SJSA1 (cell line): ENCODE measurements around the gene ZNF584. TPM values are rescaled to one million over a fixed set of nuclear protein-coding genes. Genes with fewer than 3 reads are reported as not detected.
A peak's percentile ranks its signal among the peaks of the same experiment; 100 is the strongest.

Experiments used
- DNase-seq, 2 experiments: peaks; one replicate each; pipeline ENCODE4 v3.0.0-alpha.2; 2015 to 2020; ENCODE audit warnings: low spot score in 2 of 2, low read depth in 1 of 2
- H3K27ac ChIP-seq: fragments of 250-450 bp; sonication (Bioruptor Pico); 2 replicates; pipeline ENCODE4 v1.5.1; 2020; ENCODE audit warnings: mild to moderate bottlenecking, moderate library complexity
- H3K27me3 ChIP-seq: fragments of 250-450 bp; sonication (Bioruptor Pico); replicated peaks from 2 replicates; pipeline ENCODE4 v1.5.1; 2020; ENCODE audit warnings: mild to moderate bottlenecking, moderate library complexity
- H3K36me3 ChIP-seq: fragments of 250-450 bp; sonication (Bioruptor Pico); 2 replicates; pipeline ENCODE4 v1.5.1; 2020; ENCODE audit warnings: mild to moderate bottlenecking
- H3K4me1 ChIP-seq: fragments of 250-450 bp; sonication (Bioruptor Pico); replicated peaks from 2 replicates; pipeline ENCODE4 v1.6.1; 2021; ENCODE audit warnings: mild to moderate bottlenecking
- H3K4me3 ChIP-seq: fragments of 250-450 bp; sonication (Bioruptor Pico); 2 replicates; pipeline ENCODE4 v1.5.1; 2020; ENCODE audit warnings: mild to moderate bottlenecking
- H3K9me3 ChIP-seq: fragments of 250-450 bp; sonication (Bioruptor Pico); replicated peaks from 2 replicates; pipeline ENCODE4 v1.5.1; 2020; ENCODE audit warnings: mild to moderate bottlenecking
- total RNA-seq: library from RNA; depleted of rRNA; stranded (reverse); fragments of >200 nt; shearing (Covaris generic); gene quantifications from 2 replicates; pipeline ENCODE4 v1.2.3, GENCODE V29; 2014; rRNA removed

The ZNF584 gene
- total RNA-seq, 1 experiment from 2014 or later: 13.5 TPM

DNA sequence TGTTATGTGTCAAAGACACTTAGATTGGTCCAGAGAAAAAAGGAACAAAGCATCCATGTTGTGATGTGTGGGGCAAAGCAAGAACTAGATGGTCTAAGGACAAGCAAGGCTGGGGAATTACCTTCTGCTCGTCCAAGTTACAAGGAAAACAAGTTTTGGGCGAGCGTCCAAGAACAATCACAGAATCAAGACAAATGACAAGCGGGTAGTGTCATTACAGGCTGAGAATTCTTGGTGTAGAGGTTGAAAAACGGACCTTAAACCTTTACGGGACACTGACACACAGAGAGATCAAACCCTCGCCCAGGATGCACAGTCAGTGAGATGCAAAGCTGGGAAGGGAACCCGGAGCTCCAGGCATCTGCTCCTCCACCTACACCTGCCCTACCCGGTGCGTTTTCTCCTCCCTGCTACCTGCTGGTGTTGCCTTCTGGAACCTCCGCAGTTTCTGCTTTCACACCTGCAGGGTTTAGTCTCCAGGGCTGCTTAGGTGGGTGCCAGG is 42.5 kb downstream of the ZNF584 start:
- peak in 1 of 2 experiments; percentile 9 for DNase-seq

DNA sequence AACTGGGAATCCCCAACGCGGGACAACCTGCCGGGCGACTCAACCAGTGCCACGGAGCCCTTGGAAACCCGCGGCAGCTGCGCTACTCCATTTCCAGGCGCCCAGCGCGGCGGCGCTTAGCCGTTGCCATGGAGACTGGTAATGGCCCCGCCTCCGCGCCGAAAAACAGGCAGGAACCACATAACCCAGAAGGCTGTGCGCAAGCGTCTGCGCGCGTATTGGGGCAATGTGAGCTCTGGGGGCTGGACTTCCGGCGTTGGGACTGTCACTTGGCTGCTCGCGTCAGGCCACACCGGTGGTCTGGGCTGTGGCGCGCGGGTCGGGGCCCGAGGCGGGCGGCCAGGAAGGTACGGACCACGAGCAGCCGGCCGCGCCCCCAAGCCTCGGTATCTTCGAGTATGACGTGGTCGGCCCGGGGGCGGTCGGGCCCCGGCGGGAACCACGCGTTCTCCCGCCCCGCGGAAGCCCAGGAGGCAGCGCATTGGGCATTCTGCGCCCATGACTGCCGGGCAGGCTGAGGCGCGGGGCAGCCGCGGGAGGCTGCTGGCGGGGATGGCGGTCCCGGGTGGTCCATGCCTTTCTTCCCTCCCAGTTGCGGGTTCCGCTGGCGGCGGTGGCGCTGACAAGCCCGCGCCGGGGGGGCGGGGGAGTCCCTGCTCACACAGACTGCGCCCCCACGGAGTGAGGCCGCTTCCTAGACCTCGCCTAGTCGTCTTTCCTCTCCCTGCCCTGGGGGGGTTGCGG is 43.1 kb downstream of the ZNF584 start, which contains the start of gene ZNF324B:
TSS of gene ZNF324B (plus strand) at position 265 of the 744 bp plus-strand sequence. CDS start 2,080 bp downstream, outside the sequence.
- Histone ChIP-seq H3K27me3 (no peaks in the 10 kb centered on the region), H3K27ac (peak within 1 kb of the TSS; percentile 65), H3K36me3 (peaks cover 8% of the 10 kb centered on the region; the same call in 1 of the 2 replicates), H3K9me3 (peaks cover 24% of the 10 kb centered on the region), H3K4me1 (peaks cover 7% of the 10 kb centered on the region), H3K4me3 (peak within 1 kb of the TSS; percentile 74)
- peak; percentile 91 to 97 for DNase-seq

More for the DNA sequence above, 42.5 kb downstream of the ZNF584 start:
- Histone ChIP-seq H3K36me3 (peaks cover 4% of the 10 kb centered on the region; the same call in 1 of the 2 replicates), H3K9me3 (peaks cover 24% of the 10 kb centered on the region), H3K4me3 (peak overlapping the region; percentile 74), H3K4me1 (peaks cover 7% of the 10 kb centered on the region), H3K27ac (no peak overlapping the region), H3K27me3 (no peaks in the 10 kb centered on the region)

DNA sequence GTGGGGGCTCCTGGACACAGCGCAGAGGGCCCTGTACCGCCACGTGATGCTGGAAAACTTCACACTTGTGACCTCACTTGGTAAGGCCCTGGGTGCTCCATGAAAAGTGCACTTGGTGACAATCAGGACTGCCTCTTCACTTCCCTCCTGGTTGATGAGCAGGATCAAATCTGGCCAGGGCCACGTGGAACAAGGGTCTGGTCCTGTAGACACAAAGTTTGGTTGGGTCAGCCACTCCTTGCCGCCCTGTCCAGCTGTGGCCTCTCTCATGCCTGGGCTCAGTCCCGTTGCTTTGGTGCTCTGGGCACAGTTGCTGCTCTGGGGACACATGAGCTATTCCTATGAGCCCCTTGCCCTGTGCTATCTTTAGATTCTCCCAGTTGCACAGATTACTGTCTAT is 45.3 kb downstream of the ZNF584 start:
- Histone ChIP-seq H3K27ac (no peak overlapping the region), H3K27me3 (no peaks in the 10 kb centered on the region), H3K4me3 (no peak overlapping the region), H3K4me1 (peaks cover 7% of the 10 kb centered on the region), H3K9me3 (peaks cover 16% of the 10 kb centered on the region), H3K36me3 (peaks cover 11% of the 10 kb centered on the region; the same call in 1 of the 2 replicates)
- no peak for DNase-seq

DNA sequence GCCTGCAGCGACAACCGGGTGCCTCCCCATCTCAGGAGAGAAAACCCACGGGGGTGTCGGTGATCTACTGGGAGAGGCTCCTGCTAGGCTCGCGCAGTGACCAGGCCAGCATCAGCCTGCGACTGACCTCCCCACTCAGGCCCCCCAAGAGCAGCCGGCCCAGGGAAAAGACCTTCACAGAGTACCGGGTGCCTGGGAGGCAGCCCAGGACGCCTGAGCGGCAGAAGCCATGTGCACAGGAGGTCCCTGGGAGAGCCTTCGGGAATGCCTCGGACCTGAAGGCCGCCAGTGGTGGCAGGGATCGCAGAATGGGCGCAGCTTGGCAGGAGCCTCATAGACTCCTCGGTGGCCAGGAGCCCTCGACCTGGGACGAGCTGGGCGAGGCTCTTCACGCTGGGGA is 46.9 kb downstream of the ZNF584 start:
- Histone ChIP-seq H3K4me3 (no peak overlapping the region), H3K9me3 (peaks cover 5% of the 10 kb centered on the region; the same call in 1 of the 2 replicates), H3K4me1 (peaks cover 7% of the 10 kb centered on the region), H3K27ac (no peak overlapping the region), H3K27me3 (no peaks in the 10 kb centered on the region), H3K36me3 (peaks cover 11% of the 10 kb centered on the region; the same call in 1 of the 2 replicates)
- DNase-seq: no peak

DNA sequence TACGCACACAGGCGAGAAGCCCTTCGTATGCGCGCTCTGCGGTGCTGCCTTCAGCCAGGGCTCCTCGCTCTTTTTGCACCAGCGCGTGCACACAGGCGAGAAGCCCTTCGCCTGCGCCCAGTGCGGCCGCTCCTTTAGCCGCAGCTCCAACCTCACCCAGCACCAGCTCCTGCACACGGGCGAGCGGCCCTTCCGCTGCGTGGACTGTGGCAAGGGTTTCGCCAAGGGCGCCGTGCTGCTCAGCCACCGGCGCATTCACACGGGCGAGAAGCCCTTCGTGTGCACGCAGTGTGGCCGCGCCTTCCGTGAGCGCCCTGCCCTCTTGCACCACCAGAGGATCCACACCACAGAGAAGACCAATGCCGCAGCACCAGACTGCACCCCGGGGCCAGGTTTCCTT is 47.7 kb downstream of the ZNF584 start:
- peaks cover 11% of the 10 kb centered on the region; the same call in 1 of the 2 replicates for H3K36me3 ChIP-seq
- H3K9me3 ChIP-seq: no peaks in the 10 kb centered on the region
- H3K4me1 ChIP-seq: peaks cover 2% of the 10 kb centered on the region
- DNase-seq: no peak
- no peaks in the 10 kb centered on the region for H3K27me3 ChIP-seq
- H3K27ac ChIP-seq: no peak overlapping the region
- no peak overlapping the region for H3K4me3 ChIP-seq

DNA sequence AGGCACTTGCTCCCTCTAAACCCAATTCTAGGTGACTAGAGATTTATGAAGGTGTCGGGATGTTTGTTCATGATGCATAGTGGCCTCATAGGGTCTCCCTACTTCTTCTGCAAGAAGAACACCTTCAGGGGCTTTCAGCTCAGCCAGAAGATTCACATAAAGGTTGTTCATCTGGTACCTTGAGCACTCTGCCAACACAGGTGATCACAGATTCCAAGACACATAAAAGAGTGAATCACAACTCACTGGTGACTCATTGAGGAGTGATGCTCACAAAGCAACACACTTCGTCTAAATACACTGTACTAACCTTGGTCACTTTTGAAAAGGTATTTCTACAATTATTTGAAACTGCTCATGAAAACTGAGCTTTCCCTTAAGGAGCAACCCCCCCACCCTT is 51.6 kb downstream of the ZNF584 start:
- H3K27ac ChIP-seq: no peak overlapping the region
- peaks cover 7% of the 10 kb centered on the region; the same call in 1 of the 2 replicates for H3K36me3 ChIP-seq
- H3K9me3 ChIP-seq: no peaks in the 10 kb centered on the region
- no peaks in the 10 kb centered on the region for H3K4me1 ChIP-seq
- no peak overlapping the region for H3K4me3 ChIP-seq
- H3K27me3 ChIP-seq: no peaks in the 10 kb centered on the region
- DNase-seq: no peak

DNA sequence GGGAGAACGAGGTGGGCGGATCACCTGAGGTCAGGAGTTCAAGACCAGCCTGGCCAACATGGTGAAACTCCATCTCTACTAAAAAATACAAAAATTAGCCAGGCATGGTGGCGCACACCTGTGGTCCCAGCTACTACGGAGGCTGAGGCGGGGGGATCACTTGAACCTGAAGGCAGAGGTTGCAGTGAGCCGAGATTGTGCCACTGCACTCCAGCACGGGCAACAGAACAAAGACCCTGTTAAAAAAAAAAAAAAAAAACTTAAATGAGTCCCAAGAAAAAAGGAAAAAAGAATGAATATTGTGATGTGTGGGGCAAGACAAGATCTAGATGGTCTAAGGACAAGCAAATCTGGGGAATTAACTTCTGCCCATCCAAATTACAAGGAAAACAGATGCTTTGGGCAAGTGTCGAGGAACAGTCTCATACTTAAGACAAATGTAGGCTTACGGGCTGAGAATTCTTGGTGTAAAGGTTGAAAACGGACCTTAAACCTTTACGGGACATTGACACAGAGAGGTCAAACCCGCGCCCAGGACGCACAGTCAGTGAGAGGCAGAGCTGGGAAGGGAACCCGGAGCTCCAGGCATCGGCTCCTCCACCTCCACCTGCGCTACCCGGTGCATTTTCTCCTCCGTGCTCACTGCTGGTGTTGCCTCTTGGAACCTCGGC is 57.8 kb downstream of the ZNF584 start:
- no peaks in the 10 kb centered on the region for H3K27me3 ChIP-seq
- no peaks in the 10 kb centered on the region for H3K9me3 ChIP-seq
- H3K27ac ChIP-seq: no peak overlapping the region
- peaks cover 22% of the 10 kb centered on the region for H3K36me3 ChIP-seq
- H3K4me1 ChIP-seq: peaks cover 12% of the 10 kb centered on the region
- DNase-seq: no peak
- H3K4me3 ChIP-seq: peak overlapping the region; percentile 70

DNA sequence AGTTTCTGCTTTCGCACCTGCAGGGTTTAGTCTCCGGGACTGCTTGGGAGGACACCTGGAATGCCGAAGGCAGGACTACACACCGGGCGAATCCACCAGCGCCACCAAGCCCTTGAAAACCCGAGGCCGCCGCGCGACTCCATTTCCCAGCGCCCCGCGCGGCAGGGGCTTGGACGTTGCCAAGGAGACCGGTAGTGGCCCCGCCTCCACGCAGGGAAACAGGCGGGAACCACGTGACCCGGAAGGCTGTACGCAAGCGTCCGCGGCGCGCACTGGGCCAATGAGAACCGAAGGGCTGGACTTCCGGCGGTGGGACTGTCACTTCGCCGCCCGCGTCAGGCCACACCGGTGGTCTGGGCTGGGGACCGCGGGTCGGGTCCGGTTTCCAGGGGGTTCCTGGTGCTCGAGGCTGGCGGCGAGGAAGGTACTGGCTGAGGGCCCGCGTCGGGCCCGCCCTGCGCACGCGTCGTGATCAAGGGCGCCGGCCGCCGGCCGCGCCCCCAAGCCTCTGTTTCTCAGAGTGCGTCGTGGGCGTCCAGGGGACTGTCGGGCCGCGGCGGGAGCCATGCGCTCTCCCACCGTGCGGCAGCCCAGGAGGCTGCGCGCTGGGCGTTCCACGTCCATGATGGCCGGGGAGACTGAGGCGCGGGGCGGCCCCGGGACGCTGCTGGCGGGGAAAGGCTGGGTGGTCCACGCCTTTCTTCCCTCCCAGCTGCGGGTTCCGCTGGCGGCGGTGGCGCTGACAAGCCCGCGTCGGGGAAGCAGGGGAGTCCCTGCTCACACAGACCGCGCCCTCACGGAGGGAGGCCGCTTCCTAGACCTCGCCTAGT is 58.5 kb downstream of the ZNF584 start, which contains the start of gene ZNF324:
TSS of gene ZNF324 (plus strand) at position 321 of the 830 bp plus-strand sequence. CDS start 2,106 bp downstream, outside the sequence.
- peak; percentile 92 to 97 for DNase-seq
- peaks cover 12% of the 10 kb centered on the region for H3K4me1 ChIP-seq
- peak within 1 kb of the TSS; percentile 38 for H3K27ac ChIP-seq
- peaks cover 26% of the 10 kb centered on the region for H3K36me3 ChIP-seq
- no peaks in the 10 kb centered on the region for H3K9me3 ChIP-seq
- H3K4me3 ChIP-seq: peak within 1 kb of the TSS; percentile 70
- no peaks in the 10 kb centered on the region for H3K27me3 ChIP-seq

Other genes with a start within 250 kb of the ZNF584 start
- gene ZNF274, start 225.6 kb upstream of the ZNF584 start, total RNA-seq: 5.2 and 12.4 TPM in 2 replicates
- gene ZNF544, start 179.7 kb upstream of the ZNF584 start, total RNA-seq: 42.4 and 50.5 TPM in 2 replicates
- gene ZNF8, start 129.7 kb upstream of the ZNF584 start, total RNA-seq: 2.5 and 4.1 TPM in 2 replicates
- gene ERVK3-1, start 103.3 kb upstream of the ZNF584 start, total RNA-seq: 44.4 and 59.3 TPM in 2 replicates
- 2.5 and 3.2 TPM in 2 replicates for gene ZSCAN22, start 81.7 kb upstream of the ZNF584 start, total RNA-seq
- 23.6 and 67.7 TPM in 2 replicates for gene A1BG, start 55.2 kb upstream of the ZNF584 start, total RNA-seq
- gene ZNF497, start 45.9 kb upstream of the ZNF584 start, total RNA-seq: 0.19 and 1.3 TPM in 2 replicates
- gene ZNF837, start 27.6 kb upstream of the ZNF584 start, total RNA-seq: 2.5 and 7.0 TPM in 2 replicates
- 1,597 and 2,220 TPM in 2 replicates for gene RPS5, start 21.4 kb upstream of the ZNF584 start, total RNA-seq
- 0.53 TPM in 1 of 2 replicates, not detected in the other for gene RNF225, start 13.0 kb upstream of the ZNF584 start, total RNA-seq
- 2.8 and 6.0 TPM in 2 replicates for gene ZNF132, start 31.5 kb downstream of the ZNF584 start, total RNA-seq
- 4.9 and 6.7 TPM in 2 replicates for gene ZNF324B, start 43.0 kb downstream of the ZNF584 start, total RNA-seq
- 6.4 and 15.1 TPM in 2 replicates for gene ZNF324, start 58.4 kb downstream of the ZNF584 start, total RNA-seq
- 5.1 TPM in 2 replicates for gene ZNF446, start 67.7 kb downstream of the ZNF584 start, total RNA-seq
- 0.38 and 0.55 TPM in 2 replicates for gene SLC27A5, start 103.3 kb downstream of the ZNF584 start, total RNA-seq
- gene ZBTB45, start 111.2 kb downstream of the ZNF584 start, total RNA-seq: 4.2 and 4.7 TPM in 2 replicates
- gene TRIM28, start 135.4 kb downstream of the ZNF584 start, total RNA-seq: 343 and 432 TPM in 2 replicates
- gene CHMP2A, start 146.5 kb downstream of the ZNF584 start, total RNA-seq: 92.8 and 116 TPM in 2 replicates
- gene UBE2M, start 150.0 kb downstream of the ZNF584 start, total RNA-seq: 79.2 and 109 TPM in 2 replicates
- gene MZF1, start 164.7 kb downstream of the ZNF584 start, total RNA-seq: 5.0 and 7.4 TPM in 2 replicates